Measurements from ENCODE around the gene GAL3ST2. TPM values are rescaled to one million over a fixed set of nuclear protein-coding genes. Genes with fewer than 3 reads are reported as not detected.
"Not testable (repeated sequence)": the region's sequence is repeated elsewhere in the genome, so short reads cannot be mapped to it uniquely, and the experiment has no call there.

GAL3ST2 gene
- total RNA-seq, 6 experiments from 2014 or later = 0.17 to 0.26 (median 0.23) TPM; not detected in 2

DNA sequence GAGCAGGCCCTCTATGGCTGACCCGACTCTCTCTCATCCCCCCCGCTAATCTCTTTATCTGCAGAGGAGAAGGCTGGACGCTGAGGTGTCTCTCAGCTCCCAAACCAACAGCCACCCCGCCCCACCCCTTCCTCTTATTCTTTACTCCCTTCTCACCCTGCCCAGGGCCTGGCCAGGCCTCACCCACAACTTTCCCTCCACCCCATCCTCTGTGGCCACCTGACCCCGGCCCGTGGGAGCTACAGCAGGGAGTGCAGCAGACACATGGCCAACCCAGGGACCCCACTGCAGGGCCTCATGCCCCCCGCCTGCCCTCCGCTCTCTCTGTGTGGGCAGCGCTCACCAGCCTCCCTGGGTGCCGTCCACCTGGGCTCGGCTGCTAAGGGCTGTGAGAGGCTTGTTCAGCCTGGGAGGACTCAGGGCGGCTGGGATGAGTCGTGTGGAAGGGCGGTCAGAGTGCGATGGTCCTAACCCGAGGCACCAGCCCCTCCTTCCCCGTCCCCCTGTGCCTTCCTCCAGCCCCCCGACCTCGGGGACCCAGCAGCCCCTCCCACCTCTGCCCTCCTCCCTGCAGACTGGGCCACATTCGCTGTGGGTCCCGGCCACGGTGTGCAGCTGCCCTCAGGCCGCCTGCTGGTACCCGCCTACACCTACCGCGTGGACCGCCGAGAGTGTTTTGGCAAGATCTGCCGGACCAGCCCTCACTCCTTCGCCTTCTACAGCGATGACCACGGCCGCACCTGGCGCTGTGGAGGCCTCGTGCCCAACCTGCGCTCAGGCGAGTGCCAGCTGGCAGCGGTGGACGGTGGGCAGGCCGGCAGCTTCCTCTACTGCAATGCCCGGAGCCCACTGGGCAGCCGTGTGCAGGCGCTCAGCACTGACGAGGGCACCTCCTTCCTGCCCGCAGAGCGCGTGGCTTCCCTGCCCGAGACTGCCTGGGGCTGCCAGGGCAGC, 39.1 kb downstream of the GAL3ST2 start:
- H3K27ac Mint-ChIP-seq = no peak overlapping the region
- TF ChIP-seq, protein P1, sequence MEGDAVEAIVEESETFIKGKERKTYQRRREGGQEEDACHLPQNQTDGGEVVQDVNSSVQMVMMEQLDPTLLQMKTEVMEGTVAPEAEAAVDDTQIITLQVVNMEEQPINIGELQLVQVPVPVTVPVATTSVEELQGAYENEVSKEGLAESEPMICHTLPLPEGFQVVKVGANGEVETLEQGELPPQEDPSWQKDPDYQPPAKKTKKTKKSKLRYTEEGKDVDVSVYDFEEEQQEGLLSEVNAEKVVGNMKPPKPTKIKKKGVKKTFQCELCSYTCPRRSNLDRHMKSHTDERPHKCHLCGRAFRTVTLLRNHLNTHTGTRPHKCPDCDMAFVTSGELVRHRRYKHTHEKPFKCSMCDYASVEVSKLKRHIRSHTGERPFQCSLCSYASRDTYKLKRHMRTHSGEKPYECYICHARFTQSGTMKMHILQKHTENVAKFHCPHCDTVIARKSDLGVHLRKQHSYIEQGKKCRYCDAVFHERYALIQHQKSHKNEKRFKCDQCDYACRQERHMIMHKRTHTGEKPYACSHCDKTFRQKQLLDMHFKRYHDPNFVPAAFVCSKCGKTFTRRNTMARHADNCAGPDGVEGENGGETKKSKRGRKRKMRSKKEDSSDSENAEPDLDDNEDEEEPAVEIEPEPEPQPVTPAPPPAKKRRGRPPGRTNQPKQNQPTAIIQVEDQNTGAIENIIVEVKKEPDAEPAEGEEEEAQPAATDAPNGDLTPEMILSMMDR (IDR thresholded peaks at IDR 0.05) = no peak
- H3K36me3 Mint-ChIP-seq (ENCODE audit: low read depth) = no peaks in the 10 kb centered on the region
- H3K4me3 Mint-ChIP-seq = no peak overlapping the region
- H3K27me3 Mint-ChIP-seq (ENCODE audit: insufficient read depth) = peaks cover 14% of the 10 kb centered on the region
- DNase-seq = no peak
- no peaks in the 10 kb centered on the region for H3K4me1 Mint-ChIP-seq (ENCODE audit: low read depth)
- H3K9me3 Mint-ChIP-seq = no peaks in the 10 kb centered on the region

DNA sequence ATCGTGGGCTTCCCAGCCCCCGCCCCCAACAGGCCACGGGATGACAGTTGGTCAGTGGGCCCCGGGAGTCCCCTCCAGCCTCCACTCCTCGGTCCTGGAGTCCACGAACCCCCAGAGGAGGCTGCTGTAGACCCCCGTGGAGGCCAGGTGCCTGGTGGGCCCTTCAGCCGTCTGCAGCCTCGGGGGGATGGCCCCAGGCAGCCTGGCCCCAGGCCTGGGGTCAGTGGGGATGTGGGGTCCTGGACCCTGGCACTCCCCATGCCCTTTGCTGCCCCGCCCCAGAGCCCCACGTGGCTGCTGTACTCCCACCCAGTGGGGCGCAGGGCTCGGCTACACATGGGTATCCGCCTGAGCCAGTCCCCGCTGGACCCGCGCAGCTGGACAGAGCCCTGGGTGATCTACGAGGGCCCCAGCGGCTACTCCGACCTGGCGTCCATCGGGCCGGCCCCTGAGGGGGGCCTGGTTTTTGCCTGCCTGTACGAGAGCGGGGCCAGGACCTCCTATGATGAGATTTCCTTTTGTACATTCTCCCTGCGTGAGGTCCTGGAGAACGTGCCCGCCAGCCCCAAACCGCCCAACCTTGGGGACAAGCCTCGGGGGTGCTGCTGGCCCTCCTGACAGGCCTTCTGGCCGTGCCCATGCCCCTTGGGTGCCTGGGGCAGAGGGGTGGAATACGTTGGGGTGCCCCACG, 40.0 kb downstream of the GAL3ST2 start:
- Mint-ChIP-seq H3K4me1 (ENCODE audit: low read depth) (no peaks in the 10 kb centered on the region), H3K9me3 (no peaks in the 10 kb centered on the region), H3K4me3 (no peak overlapping the region), H3K36me3 (ENCODE audit: low read depth) (no peaks in the 10 kb centered on the region), H3K27me3 (ENCODE audit: insufficient read depth) (peaks cover 12% of the 10 kb centered on the region), H3K27ac (no peak overlapping the region)
- TF ChIP-seq, protein P1 (IDR thresholded peaks at IDR 0.05) = no peak
- no peak for DNase-seq

DNA sequence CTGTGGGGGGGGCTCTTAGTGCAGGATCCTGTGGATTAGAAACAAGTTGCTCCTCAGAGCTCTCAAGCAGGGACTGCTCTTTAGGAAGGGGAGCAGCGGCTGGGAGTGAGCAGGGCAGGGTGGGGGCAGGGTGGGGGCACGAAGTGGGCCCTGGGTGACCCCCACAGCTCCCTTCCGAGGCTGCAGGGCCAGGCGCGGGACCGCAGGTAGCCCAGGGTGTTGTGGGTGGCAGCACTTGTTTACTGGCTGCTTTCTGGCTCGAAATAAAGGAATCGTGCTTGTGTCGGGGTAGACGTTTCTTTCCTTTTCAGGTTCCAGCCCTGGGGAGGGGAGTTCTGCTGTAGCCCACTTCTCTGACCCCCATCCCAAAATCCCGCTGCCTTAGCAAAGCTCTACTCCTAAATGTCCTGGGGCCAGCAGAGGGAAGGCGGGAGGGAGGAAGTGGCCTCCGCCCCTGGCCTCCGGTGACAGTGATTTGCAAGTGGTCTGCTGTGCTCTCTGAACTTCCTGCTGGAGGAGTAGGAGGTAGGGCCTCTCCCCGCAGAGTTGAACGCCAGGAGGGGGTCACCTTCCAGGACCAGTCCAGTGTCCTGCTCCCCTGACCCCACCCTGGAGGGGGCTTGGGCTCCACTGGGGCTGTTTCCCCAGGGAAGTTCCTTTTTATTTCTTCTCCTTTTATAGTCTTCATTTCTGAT, 40.7 kb downstream of the GAL3ST2 start:
- Mint-ChIP-seq H3K4me1 (ENCODE audit: low read depth) (no peaks in the 10 kb centered on the region), H3K27ac (no peak overlapping the region), H3K4me3 (no peak overlapping the region), H3K9me3 (no peaks in the 10 kb centered on the region), H3K27me3 (ENCODE audit: insufficient read depth) (peaks cover 9% of the 10 kb centered on the region), H3K36me3 (ENCODE audit: low read depth) (no peaks in the 10 kb centered on the region)
- TF ChIP-seq, protein P1 (IDR thresholded peaks at IDR 0.05) = no peak
- DNase-seq = no peak

DNA sequence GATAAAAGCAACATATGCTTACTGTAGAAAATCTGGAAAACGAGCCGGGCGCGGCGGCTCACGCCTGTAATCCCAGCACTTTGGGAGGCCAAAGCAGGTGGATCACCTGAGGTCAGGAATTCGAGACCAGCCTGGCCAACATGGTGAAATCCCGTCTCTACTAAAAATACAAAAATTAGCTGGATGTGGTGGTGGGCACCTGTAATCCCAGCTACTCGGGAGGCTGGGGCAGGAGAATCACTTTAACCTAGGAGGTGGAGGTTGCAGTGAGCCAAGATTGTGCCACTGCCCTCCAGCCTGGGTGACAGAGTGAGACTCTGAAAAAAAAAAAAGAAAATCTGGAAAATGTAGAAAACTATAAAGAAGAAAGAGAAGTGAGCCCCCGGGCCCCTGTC, 41.2 kb downstream of the GAL3ST2 start:
- H3K27me3 Mint-ChIP-seq (ENCODE audit: insufficient read depth) = peaks cover 14% of the 10 kb centered on the region
- DNase-seq; H3K9me3 Mint-ChIP-seq; H3K4me3 Mint-ChIP-seq; H3K36me3 Mint-ChIP-seq (ENCODE audit: low read depth); H3K4me1 Mint-ChIP-seq (ENCODE audit: low read depth); H3K27ac Mint-ChIP-seq: not testable (repeated sequence)

DNA sequence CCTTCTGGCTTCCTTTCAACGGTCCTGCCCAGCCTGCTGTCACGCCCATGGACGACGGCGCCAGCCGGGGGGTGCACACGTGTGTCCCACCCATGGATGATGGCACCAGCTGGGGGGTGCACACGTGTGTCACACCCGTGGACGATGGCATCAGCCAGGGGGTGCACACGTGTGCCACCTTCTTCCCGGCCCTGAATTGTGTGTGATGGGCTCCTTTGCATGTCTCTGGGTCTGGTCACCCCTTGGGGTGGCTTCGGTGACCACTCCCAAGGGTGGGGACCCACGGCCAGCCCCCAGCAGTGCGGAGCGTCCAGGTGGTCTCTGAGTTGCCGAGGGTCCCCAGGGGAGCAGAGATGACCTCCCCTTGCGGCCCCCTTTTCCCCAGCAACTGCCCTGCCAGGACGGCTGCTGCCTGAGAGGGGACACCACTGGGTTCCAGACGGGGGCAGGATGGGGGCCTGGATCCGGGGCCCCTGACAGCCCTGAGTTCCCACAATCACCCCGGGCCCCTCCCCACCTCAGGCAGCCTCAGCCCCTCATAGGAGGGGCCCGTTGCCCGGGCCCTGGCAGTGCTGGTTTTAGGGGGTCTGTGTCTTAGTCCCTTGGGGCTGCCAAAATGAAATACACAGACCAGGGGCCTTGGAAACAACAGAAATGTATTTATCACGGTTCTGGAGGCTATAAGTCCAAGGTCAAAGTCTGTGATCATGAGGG, 41.8 kb downstream of the GAL3ST2 start:
- Mint-ChIP-seq H3K27me3 (ENCODE audit: insufficient read depth) (peaks cover 17% of the 10 kb centered on the region), H3K27ac (no peak overlapping the region), H3K9me3 (peaks cover 7% of the 10 kb centered on the region; the same call in 1 of the 2 replicates), H3K4me1 (ENCODE audit: low read depth) (no peaks in the 10 kb centered on the region), H3K36me3 (ENCODE audit: low read depth) (peaks cover 8% of the 10 kb centered on the region; the same call in 1 of the 2 replicates), H3K4me3 (no peak overlapping the region)
- TF ChIP-seq, protein P1 (IDR thresholded peaks at IDR 0.05) = no peak
- no peak for DNase-seq

All from HFFc6 (cell line).